Upper lobe of left lung (tissue), 4 donors: ENCODE results near the gene HNRNPH2.

Source experiments
- POLR2A ChIP-seq, 4 donors: fragments of 450-650 bp; IDR thresholded peaks; one replicate each; pipeline ENCODE4 v1.5.1; 2016 to 2017; ENCODE audit warnings: antibody characterized with exemption in 4 of 4, mild to moderate bottlenecking in 2 of 4
- TF ChIP-seq, protein P1 (sequence below), 6 experiments: fragments of 450-650 bp in 4 of 6; fragments of 200-600 bp in 2 of 6; sonication (generic) in 2 of 6; IDR thresholded peaks; one replicate each; pipeline ENCODE4 v1.5.1; 2016 to 2019; ENCODE audit warnings: antibody characterized with exemption in 6 of 6

DNA sequence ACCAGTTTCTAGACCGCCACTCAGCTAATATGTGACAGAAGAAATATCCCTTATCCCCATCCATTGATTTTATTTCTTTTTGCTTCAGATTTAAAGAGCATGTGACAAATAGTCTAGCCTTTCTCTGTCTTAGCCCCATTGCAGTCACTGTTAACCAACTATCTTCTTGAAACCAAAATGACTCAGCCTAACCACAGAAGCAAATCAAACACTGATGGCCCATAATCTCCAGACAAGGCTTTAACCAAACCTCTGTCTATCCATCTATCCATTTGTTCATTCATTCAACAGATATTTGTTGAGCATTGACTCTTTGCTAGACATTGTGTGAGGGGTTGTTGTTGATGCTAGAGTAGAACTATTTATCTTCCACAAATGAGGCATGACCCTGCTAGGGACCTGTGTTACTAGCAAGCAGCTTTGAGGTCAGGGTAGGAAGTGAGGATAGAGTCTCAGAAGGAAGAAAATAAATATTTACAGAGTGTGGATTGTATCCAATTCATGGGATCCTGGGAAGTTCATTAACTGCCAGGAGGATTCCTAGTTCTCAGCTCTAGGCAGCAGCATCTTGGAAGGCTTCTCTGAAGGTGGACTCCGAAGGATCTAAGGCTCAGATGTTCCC lies 22.5 kb downstream of the HNRNPH2 start:
- TF ChIP-seq, protein P1, sequence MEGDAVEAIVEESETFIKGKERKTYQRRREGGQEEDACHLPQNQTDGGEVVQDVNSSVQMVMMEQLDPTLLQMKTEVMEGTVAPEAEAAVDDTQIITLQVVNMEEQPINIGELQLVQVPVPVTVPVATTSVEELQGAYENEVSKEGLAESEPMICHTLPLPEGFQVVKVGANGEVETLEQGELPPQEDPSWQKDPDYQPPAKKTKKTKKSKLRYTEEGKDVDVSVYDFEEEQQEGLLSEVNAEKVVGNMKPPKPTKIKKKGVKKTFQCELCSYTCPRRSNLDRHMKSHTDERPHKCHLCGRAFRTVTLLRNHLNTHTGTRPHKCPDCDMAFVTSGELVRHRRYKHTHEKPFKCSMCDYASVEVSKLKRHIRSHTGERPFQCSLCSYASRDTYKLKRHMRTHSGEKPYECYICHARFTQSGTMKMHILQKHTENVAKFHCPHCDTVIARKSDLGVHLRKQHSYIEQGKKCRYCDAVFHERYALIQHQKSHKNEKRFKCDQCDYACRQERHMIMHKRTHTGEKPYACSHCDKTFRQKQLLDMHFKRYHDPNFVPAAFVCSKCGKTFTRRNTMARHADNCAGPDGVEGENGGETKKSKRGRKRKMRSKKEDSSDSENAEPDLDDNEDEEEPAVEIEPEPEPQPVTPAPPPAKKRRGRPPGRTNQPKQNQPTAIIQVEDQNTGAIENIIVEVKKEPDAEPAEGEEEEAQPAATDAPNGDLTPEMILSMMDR (IDR thresholded peaks at IDR 0.05) = no peak
- no peak for TF ChIP-seq POLR2A (IDR thresholded peaks at IDR 0.05)
